ENCODE data around the gene SIGMAR1. TPM values are rescaled to one million over a fixed set of nuclear protein-coding genes. Genes with fewer than 3 reads are reported as not detected.
A peak's percentile ranks its signal among the peaks of the same experiment; 100 is the strongest.

The SIGMAR1 gene
- total RNA-seq, 1 experiment from 2014 or later: 31.9 TPM

DNA sequence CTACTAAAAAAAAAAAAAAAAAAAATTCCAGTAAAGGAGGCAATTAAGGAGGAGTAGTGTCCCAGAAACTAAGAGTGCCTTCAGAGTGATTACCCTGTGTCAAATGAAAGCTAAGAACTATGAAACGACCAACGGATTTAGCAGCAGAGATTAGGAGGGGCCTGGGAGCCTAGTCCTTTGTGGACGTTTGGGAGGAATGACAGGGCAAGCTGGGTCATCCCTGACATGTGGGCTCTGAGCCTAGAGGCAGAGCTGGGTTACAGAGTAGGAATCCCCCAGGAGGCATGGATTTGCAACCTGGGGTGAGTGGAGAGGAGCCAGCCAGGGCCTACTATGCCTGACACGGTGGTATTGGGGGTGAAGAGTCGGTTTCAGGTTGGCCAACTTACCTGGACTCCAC is 4.4 kb downstream of the SIGMAR1 start:
- Histone ChIP-seq H3K4me1 (replicated peaks) (peaks cover 15% of the 10 kb centered on the region), H3K4me3 (no peak overlapping the region), H3K36me3 (no peaks in the 10 kb centered on the region), H3K27ac (no peak overlapping the region), H3K9me3 (replicated peaks) (no peaks in the 10 kb centered on the region), H3K27me3 (replicated peaks) (peaks cover 15% of the 10 kb centered on the region; the same call in 1 of the 2 replicates)
- no peak for DNase-seq (ENCODE audit: low read depth in 1 of 2, low spot score in 2 of 2)

DNA sequence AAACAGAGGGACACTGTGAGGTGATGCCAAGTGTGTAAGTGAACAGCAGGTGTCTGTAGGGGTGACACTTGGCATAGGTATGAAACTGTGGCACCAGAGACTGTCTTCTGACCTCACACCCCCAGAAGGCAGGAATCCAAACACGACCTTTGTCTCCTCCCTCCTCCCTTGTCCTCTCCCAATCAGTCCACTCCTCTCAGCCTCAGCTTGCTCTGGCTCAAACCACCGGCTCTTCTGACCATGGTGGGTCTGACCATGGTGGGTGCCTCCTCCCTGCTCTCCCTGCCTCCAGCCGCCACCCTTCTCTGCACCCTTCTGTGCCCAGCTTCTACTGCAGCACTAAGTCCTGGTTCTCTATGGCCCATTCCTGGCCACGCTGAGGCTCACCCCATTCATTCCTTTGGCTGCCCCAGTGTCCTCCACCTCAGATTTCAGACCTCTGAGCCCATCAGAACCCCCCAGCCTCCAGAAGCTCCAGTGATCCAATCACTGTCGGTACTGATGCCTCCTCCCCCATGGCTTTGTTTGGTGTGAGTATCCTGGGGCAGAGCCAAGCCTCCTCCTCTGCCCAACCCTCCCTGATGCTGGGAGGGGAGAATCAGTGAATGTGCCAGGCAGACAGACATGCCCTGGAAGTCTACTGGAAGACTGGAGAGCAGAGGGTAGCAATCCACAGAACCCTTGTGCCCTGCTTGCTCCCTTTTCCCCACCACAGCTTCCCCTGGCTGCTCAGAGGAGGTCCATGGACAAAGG is 7.0 kb downstream of the SIGMAR1 start:
- no peaks in the 10 kb centered on the region for H3K9me3 ChIP-seq (replicated peaks)
- H3K4me1 ChIP-seq (replicated peaks): 0 out of 2 replicates have a peak, but pooled peaks cover 3% of the 10 kb centered on the region
- no peak overlapping the region for H3K27ac ChIP-seq
- H3K27me3 ChIP-seq (replicated peaks): peaks cover 27% of the 10 kb centered on the region
- H3K4me3 ChIP-seq: no peak overlapping the region
- H3K36me3 ChIP-seq: no peaks in the 10 kb centered on the region
- no peak for DNase-seq (ENCODE audit: low read depth in 1 of 2, low spot score in 2 of 2)

DNA sequence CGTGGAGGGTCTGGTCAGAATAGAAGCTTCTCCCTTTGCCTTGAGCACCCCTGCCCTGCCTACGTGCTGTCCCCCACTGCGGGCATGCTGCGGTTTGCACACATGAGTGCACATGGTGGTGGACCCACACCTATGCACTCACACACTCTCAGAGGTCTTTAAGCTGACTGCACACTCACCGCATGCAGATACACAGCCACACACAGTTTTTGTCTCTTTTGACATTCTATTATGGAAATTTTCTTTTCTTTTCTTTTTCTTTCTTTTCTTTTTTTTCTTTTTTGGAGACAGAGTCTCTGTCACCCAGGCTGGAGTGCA is 8.1 kb downstream of the SIGMAR1 start:
- DNase-seq (ENCODE audit: low read depth in 1 of 2, low spot score in 2 of 2): no peak
- Histone ChIP-seq H3K9me3 (replicated peaks) (no peaks in the 10 kb centered on the region), H3K4me3 (no peak overlapping the region), H3K4me1 (replicated peaks) (0 out of 2 replicates have a peak, but pooled peaks cover 3% of the 10 kb centered on the region), H3K36me3 (no peaks in the 10 kb centered on the region), H3K27me3 (replicated peaks) (peaks cover 27% of the 10 kb centered on the region), H3K27ac (no peak overlapping the region)

DNA sequence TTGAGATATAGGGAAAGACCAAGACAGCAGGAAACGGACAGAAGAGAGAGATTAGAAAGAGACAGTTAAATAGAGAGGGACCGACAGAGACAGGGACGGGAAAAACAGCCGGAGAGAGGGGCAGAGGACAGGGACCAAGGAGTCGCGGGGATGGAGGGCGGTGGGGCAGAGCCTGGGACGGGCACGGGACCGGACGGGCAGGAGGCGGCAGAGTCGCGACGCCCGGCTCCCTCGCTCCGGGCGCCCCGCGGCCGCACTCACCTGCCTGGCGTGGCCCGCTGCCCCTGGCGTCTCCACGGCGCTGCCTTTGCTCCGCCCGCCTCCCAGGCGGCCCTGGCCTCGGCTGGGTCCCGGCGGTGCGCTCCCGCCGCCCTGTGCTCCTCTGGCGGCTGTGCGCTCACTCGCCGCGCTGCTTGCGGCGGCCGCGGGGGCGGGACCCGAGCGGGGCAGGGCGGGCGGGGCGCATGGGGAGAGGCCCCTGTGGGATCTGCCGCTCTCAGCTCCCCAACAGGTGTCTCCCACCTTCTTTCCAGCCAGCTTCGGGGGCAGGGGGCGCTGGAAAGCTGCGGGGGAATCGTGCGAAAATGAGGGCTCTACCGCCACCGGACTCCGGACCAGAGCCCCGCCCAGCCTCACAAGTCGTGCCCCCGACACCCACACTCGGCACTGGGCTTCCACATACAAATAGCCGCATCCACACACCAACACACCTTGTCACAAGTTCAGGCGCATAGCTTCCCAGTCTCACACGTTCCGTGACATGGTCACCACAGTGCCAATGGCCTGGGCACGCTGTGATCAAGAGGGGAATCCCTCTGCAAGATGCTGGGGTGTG is 8.7 kb downstream of the SIGMAR1 start, which contains the start of gene ARID3C:
TSS of gene ARID3C (minus strand) at position 411 of the 835 bp plus-strand sequence. CDS start 1,052 bp downstream, outside the sequence.
- Histone ChIP-seq H3K27ac (no peak within 1 kb of the TSS), H3K9me3 (replicated peaks) (no peaks in the 10 kb centered on the region), H3K4me1 (replicated peaks) (0 out of 2 replicates have a peak, but pooled peaks cover 3% of the 10 kb centered on the region), H3K36me3 (no peaks in the 10 kb centered on the region), H3K27me3 (replicated peaks) (peaks cover 27% of the 10 kb centered on the region), H3K4me3 (no peak within 1 kb of the TSS)
- no peak for DNase-seq (ENCODE audit: low read depth in 1 of 2, low spot score in 2 of 2)

DNA sequence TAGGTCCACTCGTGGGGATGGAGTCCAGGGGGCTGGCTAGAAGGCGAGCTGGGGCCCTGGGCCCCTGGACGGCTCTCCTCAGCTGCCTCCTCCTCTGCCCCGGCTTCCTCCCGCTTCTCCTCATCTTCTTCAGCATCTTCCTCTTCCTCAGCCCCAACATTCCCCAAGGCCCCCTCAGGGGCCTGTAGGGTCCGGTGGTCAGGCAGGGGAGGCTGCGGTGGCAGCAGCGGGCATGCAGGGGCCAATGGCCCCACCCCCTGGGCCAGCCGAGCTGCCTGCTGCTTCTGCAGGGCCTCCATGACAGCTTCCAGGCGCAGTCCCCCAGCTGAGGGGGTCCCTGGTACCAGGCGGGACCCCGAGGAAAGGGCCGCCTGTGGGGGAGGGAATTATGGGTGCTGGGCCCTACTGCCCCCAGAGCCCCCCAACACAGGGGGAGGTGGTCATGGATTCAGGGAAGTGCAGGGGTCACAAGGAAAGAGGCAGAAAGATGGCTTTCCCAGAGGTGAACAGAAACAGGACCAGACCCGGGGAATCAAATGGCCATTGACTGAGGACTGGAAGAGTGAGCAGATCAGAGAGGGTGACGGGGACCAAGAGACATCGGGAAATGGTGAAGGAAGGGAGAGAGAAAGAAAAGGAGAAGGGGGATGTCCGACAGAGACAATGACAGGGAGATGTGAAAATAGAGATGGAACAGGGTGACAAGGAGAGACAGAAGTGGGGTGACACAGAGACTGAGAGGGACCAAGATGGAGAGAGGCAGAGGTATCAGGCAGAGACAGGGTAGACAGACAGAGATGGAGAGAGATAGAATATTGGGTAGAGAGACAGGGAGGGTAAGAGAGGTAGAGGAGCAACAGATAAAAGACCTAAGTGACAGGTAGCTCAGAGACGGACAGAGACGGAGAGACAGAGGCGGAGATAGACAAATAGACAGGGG is 9.6 kb downstream of the SIGMAR1 start:
- peaks cover 27% of the 10 kb centered on the region for H3K27me3 ChIP-seq (replicated peaks)

DNA sequence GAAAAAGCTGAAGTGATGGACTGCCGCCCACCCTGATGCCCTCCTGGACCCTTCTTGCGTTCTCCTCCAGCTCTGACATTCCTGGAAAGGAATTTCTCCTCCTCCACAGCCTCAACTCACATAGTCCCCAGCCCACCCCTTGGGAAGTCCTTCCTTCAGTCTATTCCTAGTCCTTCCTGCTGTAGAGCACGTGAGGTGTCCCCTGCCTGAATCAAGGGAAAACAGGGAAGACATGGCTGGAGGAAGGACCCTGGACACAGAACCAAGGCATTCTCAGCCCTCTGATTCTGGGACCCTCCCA is 12.5 kb downstream of the SIGMAR1 start:
- H3K27me3 ChIP-seq (replicated peaks): peaks cover 27% of the 10 kb centered on the region
- H3K4me3 ChIP-seq: no peak overlapping the region
- H3K27ac ChIP-seq: no peak overlapping the region
- H3K36me3 ChIP-seq: peaks cover 1% of the 10 kb centered on the region; the same call in 1 of the 2 replicates
- 0 out of 2 replicates have a peak, but pooled peaks cover 3% of the 10 kb centered on the region for H3K4me1 ChIP-seq (replicated peaks)
- DNase-seq (ENCODE audit: low read depth in 1 of 2, low spot score in 2 of 2): no peak
- no peaks in the 10 kb centered on the region for H3K9me3 ChIP-seq (replicated peaks)

More for the DNA sequence above, 9.6 kb downstream of the SIGMAR1 start:
- 0 out of 2 replicates have a peak, but pooled peaks cover 3% of the 10 kb centered on the region for H3K4me1 ChIP-seq (replicated peaks)
- H3K27ac ChIP-seq: no peak overlapping the region
- H3K4me3 ChIP-seq: no peak overlapping the region
- no peaks in the 10 kb centered on the region for H3K36me3 ChIP-seq
- H3K9me3 ChIP-seq (replicated peaks): no peaks in the 10 kb centered on the region
- no peak for DNase-seq (ENCODE audit: low read depth in 1 of 2, low spot score in 2 of 2)

DNA sequence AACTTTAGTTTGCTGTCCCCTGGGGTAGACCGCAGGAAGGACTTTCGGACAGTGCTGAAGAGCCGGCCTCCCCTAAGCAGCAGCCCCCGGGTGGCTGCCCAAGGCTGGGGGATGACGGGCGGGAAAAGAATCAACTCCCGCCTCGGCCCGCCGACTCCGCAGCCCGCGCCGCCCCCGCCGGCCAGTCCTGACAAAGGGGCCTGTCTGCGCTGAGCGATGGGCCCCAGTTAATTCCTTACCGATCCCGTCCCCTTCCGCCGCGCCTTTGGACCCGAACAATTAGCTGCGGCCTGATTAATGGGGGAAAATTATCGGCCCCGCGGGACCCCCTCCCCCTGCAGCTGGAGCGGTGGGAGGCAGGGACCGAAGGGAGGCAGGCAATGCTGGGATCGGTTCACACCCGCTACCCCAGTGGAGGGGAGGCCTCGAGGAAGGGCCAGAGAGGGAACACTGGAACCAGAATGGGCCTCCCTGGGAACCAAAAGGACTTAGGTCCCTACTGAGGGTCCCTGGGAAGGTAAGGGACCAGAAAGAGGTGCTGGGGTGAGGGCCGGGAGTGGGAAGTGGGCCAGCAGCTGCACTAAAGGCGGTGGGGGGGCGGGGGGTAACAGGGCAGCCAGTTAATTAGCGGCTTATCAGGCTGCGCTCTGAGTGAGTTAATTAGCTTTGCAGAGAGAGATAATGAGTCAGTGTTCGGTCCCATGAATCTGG is 13.0 kb downstream of the SIGMAR1 start:
- no peak for DNase-seq (ENCODE audit: low read depth in 1 of 2, low spot score in 2 of 2)

DNA sequence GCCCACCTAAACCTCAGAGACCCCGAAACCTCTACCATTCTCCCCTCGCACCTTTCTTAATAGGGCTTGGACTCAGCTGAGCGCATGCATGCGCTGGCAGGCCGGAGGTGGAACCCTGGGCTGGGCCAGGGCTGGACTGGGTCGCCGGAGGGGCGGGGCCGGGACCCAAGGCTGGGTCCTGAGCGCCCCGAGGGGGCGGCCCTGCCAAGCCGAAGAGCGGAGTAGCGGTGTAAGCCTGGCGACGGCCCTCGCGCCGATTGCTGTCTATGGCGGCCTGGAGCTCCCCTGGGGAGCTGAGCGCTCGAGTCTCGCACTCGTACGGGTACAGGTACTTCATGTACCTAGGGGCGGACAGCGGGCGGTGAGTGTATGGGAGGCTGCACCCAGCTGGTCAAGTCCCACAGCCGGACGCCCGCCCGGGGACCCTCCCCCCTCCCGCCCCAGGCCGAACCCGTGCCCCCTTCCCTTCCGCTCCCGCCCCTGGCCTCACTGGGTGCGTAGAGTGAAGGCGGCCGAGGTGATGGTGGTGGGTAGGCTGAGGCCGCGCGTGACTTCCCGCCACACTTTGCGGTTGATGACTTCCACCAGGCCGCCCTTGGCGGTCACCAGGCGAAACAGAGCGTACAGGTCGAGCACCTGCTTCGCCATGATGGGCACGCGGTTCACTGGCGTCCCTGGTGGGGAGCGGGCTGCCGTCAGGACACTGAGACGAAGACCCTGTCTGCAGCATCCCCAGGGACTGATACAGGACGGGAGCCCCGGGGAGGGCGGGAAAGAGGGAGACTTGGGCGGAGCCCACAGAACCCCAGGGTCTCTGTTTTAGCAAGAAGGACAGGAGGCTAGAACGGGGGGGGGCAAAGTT is 14.0 kb downstream of the SIGMAR1 start:
- H3K27me3 ChIP-seq (replicated peaks): peaks cover 16% of the 10 kb centered on the region
- H3K27ac ChIP-seq: no peak overlapping the region
- H3K4me1 ChIP-seq (replicated peaks): 0 out of 2 replicates have a peak, but pooled peaks cover 5% of the 10 kb centered on the region
- no peak overlapping the region for H3K4me3 ChIP-seq
- no peak for DNase-seq (ENCODE audit: low read depth in 1 of 2, low spot score in 2 of 2)
- H3K9me3 ChIP-seq (replicated peaks): no peaks in the 10 kb centered on the region
- peaks cover 3% of the 10 kb centered on the region; the same call in 1 of the 2 replicates for H3K36me3 ChIP-seq

More for the DNA sequence above, 13.0 kb downstream of the SIGMAR1 start:
- Histone ChIP-seq H3K27me3 (replicated peaks) (peaks cover 26% of the 10 kb centered on the region), H3K27ac (no peak overlapping the region), H3K9me3 (replicated peaks) (no peaks in the 10 kb centered on the region), H3K4me3 (no peak overlapping the region), H3K4me1 (replicated peaks) (0 out of 2 replicates have a peak, but pooled peaks cover 3% of the 10 kb centered on the region), H3K36me3 (peaks cover 3% of the 10 kb centered on the region; the same call in 1 of the 2 replicates)

DNA sequence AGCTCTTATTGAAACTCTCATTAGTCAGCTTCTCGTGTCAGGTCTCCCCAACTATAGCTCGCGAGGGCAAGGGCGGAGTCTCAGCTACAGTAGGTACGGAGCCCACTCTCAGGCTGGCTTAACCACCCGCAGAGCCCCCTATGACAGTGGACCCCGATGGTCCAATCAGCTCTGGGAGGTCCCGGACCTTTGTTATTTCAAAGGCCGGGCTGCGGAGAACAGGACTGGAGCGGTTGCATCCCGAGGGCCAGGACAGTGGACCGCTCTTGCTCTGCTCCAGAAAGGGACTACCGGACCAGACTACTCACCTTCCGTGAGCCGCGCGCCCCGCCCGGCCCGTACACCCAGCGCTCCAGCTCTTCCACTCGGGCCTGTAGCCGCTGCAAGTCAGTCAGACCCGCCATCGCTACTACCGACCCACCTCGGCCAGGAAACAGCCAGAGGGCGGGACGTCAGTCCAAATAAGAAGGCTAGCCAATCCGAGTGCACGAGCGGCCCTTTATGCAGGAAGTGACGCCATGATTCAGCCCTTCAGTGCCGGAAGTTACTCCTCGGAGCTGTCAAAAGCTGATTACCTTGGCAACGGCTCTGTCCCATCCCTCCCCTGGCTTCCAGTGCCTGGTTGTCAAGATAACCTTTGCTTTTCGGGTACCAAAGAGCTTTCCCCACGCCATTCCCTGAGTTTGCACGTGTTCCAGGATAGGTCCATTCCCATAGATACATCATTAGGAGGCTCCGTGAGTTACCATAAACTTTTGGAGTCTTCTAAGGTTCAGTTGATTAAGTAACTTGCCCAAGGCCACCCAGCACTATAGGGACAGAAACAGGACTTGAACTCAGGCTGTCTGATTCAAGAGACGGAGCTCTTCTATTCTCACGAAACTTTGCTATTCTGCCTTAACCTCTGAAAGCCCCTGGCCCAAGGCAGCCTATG is 17.3 kb downstream of the SIGMAR1 start, which contains the start of gene DCTN3:
TSS of gene DCTN3 (minus strand) at position 435 of the 934 bp plus-strand sequence. CDS start at position 404, 31 bp downstream.
- peak within 1 kb of the TSS; percentile 67 for H3K4me3 ChIP-seq
- H3K4me1 ChIP-seq (replicated peaks): 0 out of 2 replicates have a peak, but pooled peaks cover 3% of the 10 kb centered on the region
- H3K27me3 ChIP-seq (replicated peaks): no peaks in the 10 kb centered on the region
- H3K36me3 ChIP-seq: peaks cover 7% of the 10 kb centered on the region
- DNase-seq (ENCODE audit: low read depth in 1 of 2, low spot score in 2 of 2): peak; percentile 61 to 86
- H3K27ac ChIP-seq: peak within 1 kb of the TSS; percentile 16; the same call in 1 of the 2 replicates
- H3K9me3 ChIP-seq (replicated peaks): no peaks in the 10 kb centered on the region

DNA sequence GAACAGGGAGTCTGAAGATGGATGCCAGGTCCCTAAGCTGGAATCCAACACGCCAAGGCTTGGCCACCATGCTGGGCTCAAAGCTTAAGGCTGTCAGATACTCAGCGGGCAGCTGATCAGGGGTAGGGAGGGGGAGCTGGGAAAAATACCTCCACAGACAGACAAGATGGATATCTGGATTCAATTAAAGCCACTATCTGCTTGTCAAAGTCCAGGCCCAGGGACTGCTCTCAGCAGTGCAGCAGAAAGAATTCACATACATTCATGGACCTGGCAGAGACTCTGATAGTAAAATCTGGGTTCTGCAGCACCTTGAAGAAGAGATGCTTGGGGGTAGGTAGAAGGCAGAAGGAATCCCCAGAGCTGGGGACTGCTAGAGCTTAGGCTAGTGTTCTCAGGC is 22.5 kb downstream of the SIGMAR1 start:
- H3K27me3 ChIP-seq (replicated peaks): no peaks in the 10 kb centered on the region
- H3K27ac ChIP-seq: no peak overlapping the region
- H3K4me3 ChIP-seq: no peak overlapping the region
- peaks cover 5% of the 10 kb centered on the region for H3K36me3 ChIP-seq
- no peak for DNase-seq (ENCODE audit: low read depth in 1 of 2, low spot score in 2 of 2)
- peaks cover 16% of the 10 kb centered on the region for H3K4me1 ChIP-seq (replicated peaks)
- no peaks in the 10 kb centered on the region for H3K9me3 ChIP-seq (replicated peaks)

DNA sequence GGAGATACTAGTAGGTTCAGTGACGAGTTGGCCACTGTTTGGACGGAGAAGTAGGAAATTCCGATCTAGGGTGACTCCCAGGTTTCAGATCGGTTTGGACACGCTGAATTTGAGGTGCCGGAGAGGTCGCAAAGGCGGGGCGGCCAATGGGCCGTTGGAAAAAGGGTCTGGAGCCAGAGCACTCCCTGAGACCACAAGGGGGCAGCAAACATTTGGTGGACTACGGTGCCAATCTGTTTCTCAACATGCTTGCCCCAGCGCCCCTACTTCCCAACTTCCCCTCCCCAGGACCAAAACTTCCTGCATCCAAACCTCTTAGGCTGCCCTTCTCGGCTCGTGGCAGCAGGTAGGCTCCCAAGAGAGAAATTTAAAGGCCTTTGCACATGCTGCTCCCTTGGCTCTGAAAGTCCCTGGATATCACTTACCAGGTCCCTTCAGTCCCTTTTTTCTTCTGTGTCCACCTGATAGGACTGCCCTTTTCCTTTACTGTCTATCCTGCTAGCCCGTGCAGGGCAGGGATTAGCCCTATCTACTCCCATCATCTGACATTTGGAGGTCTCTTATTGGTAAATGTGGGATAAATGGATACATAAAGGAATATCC is 24.7 kb downstream of the SIGMAR1 start:
- Histone ChIP-seq H3K9me3 (replicated peaks) (no peaks in the 10 kb centered on the region), H3K4me1 (replicated peaks) (peaks cover 12% of the 10 kb centered on the region), H3K4me3 (peak overlapping the region; percentile 63), H3K36me3 (peaks cover 3% of the 10 kb centered on the region), H3K27ac (no peak overlapping the region), H3K27me3 (replicated peaks) (no peaks in the 10 kb centered on the region)
- DNase-seq (ENCODE audit: low read depth in 1 of 2, low spot score in 2 of 2): peak; percentile 34 to 62

Data from SJSA1 (cell line).